Stimulated activated CD8-positive, alpha-beta memory T cell treated with anti-CD3 and anti-CD28 coated beads, Interleukin-4, amount 100 ng/mL, for 24 hours (primary cell): Measurements from ENCODE around the gene TOLLIP.

Experiments
- DNase-seq: peaks from one replicate; pipeline ENCODE4 v3.0.0-alpha.2; 2020; ENCODE audit warnings: low read depth

TOLLIP gene

GRCh38 chr11:1230456-1231395, 78.7 kb downstream of the TOLLIP start:
- DNase-seq, result no peak

- no peak for DNase-seq
These were observed 79.3 kb downstream of the TOLLIP start for GRCh38 chr11:1230121-1230455.

GRCh38 chr11:1229471-1230120, 79.8 kb downstream of the TOLLIP start:
- DNase-seq, result no peak

GRCh38 chr11:1228921-1229451, 80.4 kb downstream of the TOLLIP start:
- no peak for DNase-seq

GRCh38 chr11:1228101-1228821, 81.2 kb downstream of the TOLLIP start:
- DNase-seq, result no peak

- no peak for DNase-seq
These were observed 81.8 kb downstream of the TOLLIP start for GRCh38 chr11:1227551-1228100.

- no peak for DNase-seq
These were observed 82.4 kb downstream of the TOLLIP start for GRCh38 chr11:1226986-1227550.

- DNase-seq, result no peak
These were observed 83.0 kb downstream of the TOLLIP start for GRCh38 chr11:1226226-1226985.

- no peak for DNase-seq
These were observed 83.8 kb downstream of the TOLLIP start for GRCh38 chr11:1225386-1226225.

GRCh38 chr11:1224491-1225385, 84.7 kb downstream of the TOLLIP start:
- DNase-seq, result no peak
